SU-DHL-6 (cell line): ENCODE data around the gene BAHCC1.

Experiments
- H2AFZ ChIP-seq: fragments of 200-600 bp; sonication (generic); 2 replicates; pipeline ENCODE4 v1.6.1; 2014; ENCODE audit warnings: low read depth, mild to moderate bottlenecking, moderate library complexity, mixed read lengths, antibody characterized with exemption, low read length; ENCODE audit not compliant: severe bottlenecking
- H3F3A ChIP-seq: fragments of 200-600 bp; shearing (Covaris generic); 2 replicates; pipeline ENCODE4 v1.6.0; 2016; ENCODE audit warnings: antibody characterized with exemption, mild to moderate bottlenecking; ENCODE audit not compliant: insufficient read depth
- H3K27ac ChIP-seq: fragments of 200-600 bp; sonication (generic); 2 replicates; pipeline ENCODE4 v1.5.1; 2016; ENCODE audit warnings: low read depth, mild to moderate bottlenecking, low read length, moderate library complexity, mixed read lengths
- H3K27me3 ChIP-seq: fragments of 200-600 bp; sonication (generic), shearing (Covaris generic); 2 replicates; pipeline ENCODE4 v1.6.0; 2014; ENCODE audit warnings: mild to moderate bottlenecking, low read length
- H3K36me3 ChIP-seq: fragments of 200-600 bp; sonication (generic); 2 replicates; pipeline ENCODE4 v1.6.1; 2014; ENCODE audit warnings: mild to moderate bottlenecking, low read length, mixed read lengths
- H3K4me2 ChIP-seq: fragments of 300-600, 200-600 bp; shearing (Covaris generic), sonication (generic); 2 replicates; pipeline ENCODE4 v1.6.0; 2014; ENCODE audit warnings: low read length, low read depth, mild to moderate bottlenecking; ENCODE audit not compliant: poor library complexity, severe bottlenecking
- H3K4me3 ChIP-seq: fragments of 200-600 bp; sonication (generic); 2 replicates; pipeline ENCODE4 v1.5.1; 2014; ENCODE audit warnings: antibody characterized with exemption, low read length, mild to moderate bottlenecking, mixed read lengths; ENCODE audit not compliant: insufficient read depth, poor library complexity, severe bottlenecking
- H3K79me2 ChIP-seq: fragments of 200-600 bp; sonication (generic); 2 replicates; pipeline ENCODE4 v1.6.1; 2014; ENCODE audit warnings: mild to moderate bottlenecking, low read length, moderate library complexity; ENCODE audit not compliant: insufficient read depth
- H3K9ac ChIP-seq: fragments of 200-600 bp; sonication (generic); 2 replicates; pipeline ENCODE4 v1.7.0; 2014; ENCODE audit warnings: mild to moderate bottlenecking, low read length
- H3K9me2 ChIP-seq: fragments of 200-600 bp; sonication (generic); replicated peaks from 2 replicates; pipeline ENCODE4 v1.6.1; 2014; ENCODE audit warnings: low read length; ENCODE audit not compliant: insufficient read depth
- H3K9me3 ChIP-seq: fragments of 200-600 bp; sonication (generic); 2 replicates; pipeline ENCODE4 v1.6.1; 2014; ENCODE audit warnings: low read length, mixed read lengths; ENCODE audit not compliant: insufficient read depth
- H4K20me1 ChIP-seq: fragments of 200-600 bp; sonication (generic); 2 replicates; pipeline ENCODE4 v1.6.1; 2014; ENCODE audit warnings: low read depth, mild to moderate bottlenecking, antibody characterized with exemption, low read length, moderate library complexity, mixed read lengths
- EZH2phosphoT487 ChIP-seq: fragments of 200-600 bp; sonication (generic), shearing (Covaris generic); conservative IDR thresholded peaks from 2 replicates; pipeline ENCODE4 v1.6.1; 2018; ENCODE audit warnings: mild to moderate bottlenecking, antibody characterized with exemption, low read length, moderate library complexity, mixed read lengths
- TF ChIP-seq, protein P1 (sequence below): fragments of 200-600 bp; sonication (generic); IDR thresholded peaks from one replicate; pipeline ENCODE4 v1.5.1; 2017; ENCODE audit warnings: antibody characterized with exemption, mild to moderate bottlenecking, low read length, moderate library complexity; ENCODE audit not compliant: insufficient read depth, poor library complexity, severe bottlenecking

The BAHCC1 gene

GRCh38 chr17:81406117-81406953, 11.1 kb downstream of the BAHCC1 start:
- H3K27me3 ChIP-seq, result no peaks in the 10 kb centered on the region
- H3K27ac ChIP-seq, result no peak overlapping the region
- H2AFZ ChIP-seq, result no peak overlapping the region
- no peaks in the 10 kb centered on the region for H4K20me1 ChIP-seq
- no peaks in the 10 kb centered on the region for H3K9me2 ChIP-seq
- H3K9ac ChIP-seq, result no peak overlapping the region
- H3K79me2 ChIP-seq, result no peaks in the 10 kb centered on the region
- H3K4me3 ChIP-seq, result no peak overlapping the region
- H3K4me2 ChIP-seq, result no peak overlapping the region
- no peaks in the 10 kb centered on the region for H3K9me3 ChIP-seq
- TF ChIP-seq, protein P1, sequence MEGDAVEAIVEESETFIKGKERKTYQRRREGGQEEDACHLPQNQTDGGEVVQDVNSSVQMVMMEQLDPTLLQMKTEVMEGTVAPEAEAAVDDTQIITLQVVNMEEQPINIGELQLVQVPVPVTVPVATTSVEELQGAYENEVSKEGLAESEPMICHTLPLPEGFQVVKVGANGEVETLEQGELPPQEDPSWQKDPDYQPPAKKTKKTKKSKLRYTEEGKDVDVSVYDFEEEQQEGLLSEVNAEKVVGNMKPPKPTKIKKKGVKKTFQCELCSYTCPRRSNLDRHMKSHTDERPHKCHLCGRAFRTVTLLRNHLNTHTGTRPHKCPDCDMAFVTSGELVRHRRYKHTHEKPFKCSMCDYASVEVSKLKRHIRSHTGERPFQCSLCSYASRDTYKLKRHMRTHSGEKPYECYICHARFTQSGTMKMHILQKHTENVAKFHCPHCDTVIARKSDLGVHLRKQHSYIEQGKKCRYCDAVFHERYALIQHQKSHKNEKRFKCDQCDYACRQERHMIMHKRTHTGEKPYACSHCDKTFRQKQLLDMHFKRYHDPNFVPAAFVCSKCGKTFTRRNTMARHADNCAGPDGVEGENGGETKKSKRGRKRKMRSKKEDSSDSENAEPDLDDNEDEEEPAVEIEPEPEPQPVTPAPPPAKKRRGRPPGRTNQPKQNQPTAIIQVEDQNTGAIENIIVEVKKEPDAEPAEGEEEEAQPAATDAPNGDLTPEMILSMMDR, result no peak
- no peaks in the 10 kb centered on the region for H3F3A ChIP-seq
- H3K36me3 ChIP-seq, result no peaks in the 10 kb centered on the region

DNA sequence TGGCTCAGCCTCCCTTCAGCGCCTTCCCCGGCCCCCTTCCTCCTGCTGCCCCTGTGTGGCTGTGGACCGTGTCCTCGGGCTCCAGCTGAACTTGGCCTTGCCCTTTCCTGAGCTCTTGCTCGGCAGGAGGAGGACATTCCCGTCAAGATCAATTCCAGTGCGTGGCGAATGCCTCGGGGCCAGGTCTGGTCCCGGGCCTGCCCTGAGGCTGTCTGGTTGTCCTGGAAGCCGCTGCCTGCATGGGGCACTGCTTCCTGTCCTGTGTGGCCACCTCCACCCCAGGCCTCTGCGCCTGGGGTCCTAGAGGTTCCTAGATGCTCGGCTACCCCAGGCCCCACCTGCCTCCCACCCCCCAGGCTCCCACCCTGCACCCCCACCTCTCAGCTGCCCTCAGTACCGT, 12.8 kb downstream of the BAHCC1 start:
- Histone ChIP-seq H3K79me2 (no peaks in the 10 kb centered on the region), H3K27me3 (no peaks in the 10 kb centered on the region), H2AFZ (no peak overlapping the region), H4K20me1 (no peaks in the 10 kb centered on the region), H3K36me3 (no peaks in the 10 kb centered on the region), H3K9me2 (no peaks in the 10 kb centered on the region), H3K4me2 (no peak overlapping the region), H3K27ac (no peak overlapping the region), H3K4me3 (no peak overlapping the region), H3K9me3 (no peaks in the 10 kb centered on the region), H3K9ac (no peak overlapping the region), H3F3A (no peaks in the 10 kb centered on the region)
- TF ChIP-seq, protein P1, result no peak
- TF ChIP-seq EZH2phosphoT487, result no peak

GRCh38 chr17:81409190-81409935, 14.1 kb downstream of the BAHCC1 start:
- Histone ChIP-seq H3K9me3 (no peaks in the 10 kb centered on the region), H3K79me2 (no peaks in the 10 kb centered on the region), H3K4me2 (no peak overlapping the region), H3K9ac (no peak overlapping the region), H3K27me3 (no peaks in the 10 kb centered on the region), H3F3A (no peaks in the 10 kb centered on the region), H3K9me2 (no peaks in the 10 kb centered on the region), H4K20me1 (no peaks in the 10 kb centered on the region), H3K4me3 (no peak overlapping the region), H3K27ac (no peak overlapping the region), H3K36me3 (no peaks in the 10 kb centered on the region), H2AFZ (no peak overlapping the region)
- TF ChIP-seq EZH2phosphoT487, result no peak
- TF ChIP-seq, protein P1, result no peak
